ENCODE results near the gene ME2.
"Not testable (repeated sequence)": the region's sequence is repeated elsewhere in the genome, so short reads cannot be mapped to it uniquely, and the experiment has no call there.

The ME2 gene

GRCh38 chr18:50928551-50928950, 49.6 kb downstream of the ME2 start:
- DNase-seq = no peak

DNA sequence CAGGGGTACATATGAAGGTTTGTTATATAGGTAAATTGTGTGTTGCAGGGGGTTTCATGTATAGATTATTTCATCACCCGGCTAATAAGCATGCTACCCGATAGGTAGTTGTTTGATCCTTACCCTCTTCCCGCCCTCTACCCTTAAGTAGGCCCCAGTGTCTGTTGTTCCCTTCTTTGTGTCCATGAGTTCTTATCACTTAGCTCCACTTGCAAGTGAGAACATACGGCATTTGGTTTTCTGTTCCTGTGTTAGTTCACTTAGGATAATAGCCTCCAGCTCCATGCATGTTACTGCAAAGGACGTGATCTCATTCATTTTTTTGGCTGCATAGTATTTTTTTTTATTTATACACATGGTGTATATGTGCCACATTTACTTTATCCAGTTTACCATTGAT, 54.8 kb downstream of the ME2 start:
- DNase-seq = no peak

- DNase-seq = no peak
These were observed 55.8 kb downstream of the ME2 start for GRCh38 chr18:50934545-50935211.

DNA sequence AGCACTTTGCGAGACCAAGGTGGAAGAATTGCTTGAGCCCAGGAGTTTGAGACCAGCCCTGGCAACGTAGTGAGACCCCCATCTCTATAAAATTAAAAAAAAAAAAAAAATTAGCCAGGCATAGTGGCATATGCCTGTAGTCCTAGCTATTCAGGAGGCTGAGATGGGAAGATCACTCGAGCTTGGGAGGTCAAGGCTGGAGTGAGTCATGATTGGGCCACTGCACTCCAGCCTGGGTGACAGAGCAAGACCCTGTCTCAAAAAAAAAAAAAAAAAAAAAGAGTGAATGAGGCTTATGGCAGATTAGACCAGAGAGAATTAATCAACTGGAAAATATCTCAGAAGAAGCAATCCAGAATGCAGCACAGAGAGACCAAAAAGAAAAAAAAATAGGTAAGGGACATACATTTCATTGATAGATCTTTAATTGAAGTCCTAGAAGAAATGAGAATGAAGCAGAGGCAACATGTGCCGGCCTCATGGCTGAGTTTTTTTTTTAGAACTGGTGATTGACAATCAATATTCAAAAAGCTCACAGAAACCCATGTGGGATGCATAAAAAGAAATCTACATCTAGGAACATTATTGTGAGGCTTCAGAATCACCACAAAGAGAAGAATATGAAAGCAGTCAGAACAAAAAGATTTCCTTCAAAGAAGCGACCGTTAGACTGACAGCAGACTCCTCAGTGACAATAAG, 56.7 kb downstream of the ME2 start:
- DNase-seq = no peak

DNA sequence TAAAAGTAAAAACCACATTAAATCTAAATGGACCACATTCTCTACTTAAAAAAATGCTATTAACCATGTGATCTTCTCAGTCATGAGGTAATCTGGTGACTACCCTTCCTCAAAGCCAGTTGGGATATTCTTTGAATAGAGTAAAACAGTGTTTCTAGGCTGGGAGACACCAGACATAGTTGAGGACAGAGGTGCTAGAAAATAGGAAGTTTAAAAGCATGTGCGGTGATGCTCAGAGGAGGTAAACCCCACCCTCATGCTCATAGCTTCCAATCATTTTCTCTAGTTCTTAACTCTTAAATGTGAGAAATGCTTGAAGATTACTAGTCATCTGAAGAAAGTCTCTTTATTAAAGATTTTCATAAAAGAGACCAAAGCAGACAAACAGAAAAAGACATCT, 58.3 kb downstream of the ME2 start:
- no peak for DNase-seq

DNA sequence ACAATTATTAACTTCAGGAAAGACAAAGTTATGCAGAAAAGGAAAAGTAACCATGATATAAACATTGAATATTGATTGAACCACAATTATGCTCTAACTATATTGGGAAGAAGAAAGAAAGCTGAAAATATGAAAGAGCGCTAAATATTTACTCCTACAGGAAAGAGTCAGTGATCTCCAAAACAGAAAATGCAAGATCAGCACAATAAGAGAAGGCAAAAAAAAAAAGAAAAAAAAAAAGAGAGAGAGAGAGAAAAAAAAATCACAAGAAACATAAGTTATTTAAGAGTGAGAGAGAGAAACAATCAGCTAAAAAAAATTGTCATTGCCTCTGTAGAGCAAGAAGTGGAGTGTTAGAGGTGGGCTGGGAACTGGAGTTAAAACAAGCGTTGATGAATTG, 60.0 kb downstream of the ME2 start:
- DNase-seq = no peak

- DNase-seq = no peak
These were observed 65.5 kb downstream of the ME2 start for GRCh38 chr18:50944245-50944932.

DNA sequence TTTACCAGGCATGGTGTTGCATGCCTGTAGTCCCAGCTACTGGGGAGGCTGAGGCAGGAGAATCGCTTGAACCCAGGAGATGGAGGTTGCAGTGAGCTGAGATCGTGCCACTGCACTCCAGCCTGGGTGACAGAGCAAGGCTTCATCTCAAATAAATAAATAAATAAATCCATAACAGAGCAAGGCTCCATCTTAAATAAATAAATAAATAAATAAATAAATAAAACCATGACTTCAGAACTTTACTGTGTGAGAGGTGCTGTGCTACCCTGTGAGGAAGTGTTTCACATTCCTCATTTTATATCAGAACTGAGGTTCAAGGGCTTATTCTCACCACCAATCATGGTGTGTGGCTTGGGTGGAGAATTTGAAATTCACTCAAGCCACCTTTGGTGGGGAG, 67.0 kb downstream of the ME2 start:
- not testable (repeated sequence) for DNase-seq

DNA sequence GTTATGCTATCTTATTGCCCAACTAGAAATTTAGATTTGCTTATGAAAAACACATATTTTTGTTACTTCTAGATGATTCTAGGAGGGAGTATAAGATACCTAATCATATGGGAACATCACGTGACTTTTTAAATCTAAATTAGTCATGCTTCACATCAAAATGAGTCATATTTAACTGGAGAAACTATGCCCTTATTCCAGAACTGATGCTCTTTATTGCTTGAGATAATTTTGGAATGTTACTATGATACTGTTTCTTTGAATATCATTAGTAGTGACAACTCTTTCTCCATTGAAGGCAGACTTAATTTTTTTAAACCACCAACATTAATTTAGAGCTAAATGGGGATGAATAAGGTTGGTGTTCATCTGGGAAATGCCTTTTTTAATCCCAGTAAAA, 69.0 kb downstream of the ME2 start:
- no peak for DNase-seq

GRCh38 chr18:50949185-50949584, 70.3 kb downstream of the ME2 start:
- DNase-seq = no peak

- DNase-seq = no peak
These were observed 71.7 kb downstream of the ME2 start for GRCh38 chr18:50950626-50951025.

DNA sequence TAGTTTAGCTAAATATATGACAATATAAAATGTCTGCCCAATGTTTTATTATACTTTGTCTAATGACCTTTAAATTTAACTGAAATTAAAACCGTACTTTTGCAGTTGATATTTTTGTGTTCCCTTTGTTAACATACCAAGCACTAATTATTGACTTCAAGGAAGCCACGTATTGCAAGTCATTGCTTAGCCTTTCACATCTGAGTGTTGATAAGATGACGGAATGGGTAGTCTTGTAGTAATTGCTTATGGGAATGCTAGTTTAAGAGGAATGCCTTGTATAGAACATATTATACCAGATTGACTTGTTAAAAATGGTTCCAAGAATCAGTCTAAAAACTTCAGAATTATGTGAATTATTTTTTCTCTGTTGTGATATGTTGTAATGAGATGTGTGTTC, 74.9 kb downstream of the ME2 start:
- DNase-seq = no peak

GRCh38 chr18:50955253-50955652, 76.3 kb downstream of the ME2 start:
- no peak for DNase-seq

DNA sequence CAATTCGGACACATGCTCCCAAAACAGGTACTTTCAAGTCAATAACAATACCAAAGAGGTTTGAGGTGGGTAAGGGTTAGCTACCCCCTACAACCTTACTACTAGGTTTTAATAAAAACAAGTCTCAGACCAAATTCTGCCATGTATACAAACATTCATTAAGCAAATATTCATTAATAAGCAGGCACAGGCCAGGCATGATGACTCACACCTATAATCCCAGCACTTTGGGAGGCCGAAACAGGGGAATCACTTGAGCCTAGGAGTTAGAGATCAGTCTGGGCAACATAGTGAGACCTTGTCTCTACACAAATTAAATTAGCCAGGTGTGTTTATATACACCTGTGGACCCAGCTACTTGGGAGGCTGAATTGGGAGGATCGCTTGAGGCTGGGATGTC, 77.2 kb downstream of the ME2 start:
- no peak for DNase-seq

DNA sequence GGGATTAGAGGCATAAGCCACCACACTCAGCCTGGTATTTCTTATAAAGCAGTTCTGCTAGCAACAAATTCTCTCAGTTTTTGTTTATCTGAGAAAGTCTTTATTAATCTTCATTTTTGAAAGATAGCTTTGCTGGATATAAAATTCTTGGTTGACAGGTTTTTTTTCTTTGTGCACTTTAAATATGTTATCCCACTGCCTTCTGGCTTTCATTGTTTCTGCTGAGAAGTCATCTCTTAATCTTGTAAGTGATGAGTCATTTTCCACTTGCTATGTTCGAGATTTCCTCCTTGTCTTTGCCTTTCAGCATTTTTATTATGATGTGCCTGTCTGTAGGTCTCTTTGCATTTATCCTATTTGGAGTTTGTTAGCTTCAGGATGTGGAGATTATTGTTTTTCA, 83.1 kb downstream of the ME2 start:
- no peak for DNase-seq

GRCh38 chr18:50967714-50968661, 89.1 kb downstream of the ME2 start, which contains the start of gene ELAC1:
Gene ELAC1 (plus strand): TSS chr18:50968040. CDS start chr18:50974405, 6,365 bp downstream.
- DNase-seq = peak; percentile 91

DNA sequence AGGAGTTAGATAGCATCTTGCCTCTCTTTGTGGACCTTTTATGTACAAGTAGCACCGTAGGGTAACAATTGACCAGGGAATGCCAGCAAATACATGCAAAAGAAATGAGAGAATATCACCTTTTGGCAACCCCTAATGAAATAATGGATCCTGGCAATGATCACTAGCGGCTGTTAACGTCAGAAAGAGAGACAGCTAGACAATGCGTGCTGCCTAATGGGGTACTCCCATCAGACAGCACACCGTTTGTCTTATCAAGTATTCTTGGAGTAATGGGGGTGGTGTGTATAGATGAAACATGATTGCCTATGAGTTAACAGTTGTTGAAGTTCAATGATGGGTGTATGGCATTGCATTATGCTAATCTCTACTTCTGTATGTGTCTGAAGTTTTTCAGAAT, 90.5 kb downstream of the ME2 start:
- DNase-seq = no peak

- DNase-seq = peak; percentile 20
These were observed 91.1 kb downstream of the ME2 start for GRCh38 chr18:50970006-50970405.

- not testable (repeated sequence) for DNase-seq
These were observed 93.5 kb downstream of the ME2 start for GRCh38 chr18:50972404-50972803.

DNA sequence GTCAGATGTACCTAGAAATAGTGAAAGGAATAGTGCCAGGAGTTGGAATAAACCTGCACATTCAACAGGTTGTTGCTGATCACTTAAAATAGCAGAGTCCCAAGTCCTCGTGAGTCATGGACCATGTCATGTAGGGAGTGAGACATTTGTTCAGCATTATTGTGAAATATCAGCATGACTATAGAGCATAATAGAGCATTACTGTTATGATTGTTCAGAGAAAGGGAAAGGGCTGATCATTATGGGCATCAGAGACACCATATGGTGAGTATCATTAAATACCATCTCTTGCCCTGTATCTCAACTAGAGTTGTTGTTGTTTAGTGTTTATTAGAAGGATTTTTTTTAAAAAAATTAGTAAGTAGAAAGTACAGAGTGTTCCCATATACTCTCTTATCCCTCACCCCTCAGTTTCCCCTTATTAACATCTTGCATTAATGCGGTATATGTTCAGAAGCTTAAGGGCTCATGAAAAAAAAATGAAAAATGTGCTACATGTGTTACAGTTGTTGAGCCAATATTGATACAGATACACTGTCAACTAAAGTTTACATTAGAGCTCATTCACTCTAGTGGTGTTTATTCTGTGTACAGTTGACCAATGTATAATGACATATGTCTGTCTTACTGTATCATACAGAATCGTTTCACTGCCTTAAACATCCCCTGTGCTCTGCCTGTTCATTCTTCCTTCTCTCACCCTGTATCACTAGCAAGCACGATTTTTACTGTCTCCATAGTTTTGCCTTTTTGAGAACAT, 94.6 kb downstream of the ME2 start:
- no peak for DNase-seq

- DNase-seq = no peak
These were observed 98.3 kb downstream of the ME2 start for GRCh38 chr18:50977037-50977760.

DNA sequence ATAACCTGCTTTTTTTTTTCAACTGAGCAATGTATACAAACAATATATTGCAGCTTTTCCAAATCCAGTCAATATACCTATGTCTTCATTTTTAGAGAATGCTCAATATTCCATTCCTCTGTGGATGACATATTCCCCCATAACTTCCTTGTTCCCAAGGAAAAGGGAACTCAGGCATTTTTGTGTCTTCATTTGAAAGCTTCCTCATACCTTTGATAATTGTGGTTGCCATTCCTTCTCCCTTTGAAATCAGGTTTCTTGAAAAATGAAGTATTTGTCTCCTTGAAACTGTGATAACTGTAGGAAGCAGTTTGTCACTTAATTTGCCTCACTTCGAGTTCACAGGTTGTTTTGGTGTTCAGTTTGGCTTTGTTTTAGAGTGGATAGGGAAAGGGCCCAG, 102.5 kb downstream of the ME2 start:
- no peak for DNase-seq
